ENCODE data around the gene TCF4. TPM values are rescaled to one million over a fixed set of nuclear protein-coding genes. Genes with fewer than 3 reads are reported as not detected.

Gene TCF4
- total and polyA plus RNA-seq, 4 donors = 4.3 to 15.3 (median 11.5) TPM

- TF ChIP-seq, protein P1, sequence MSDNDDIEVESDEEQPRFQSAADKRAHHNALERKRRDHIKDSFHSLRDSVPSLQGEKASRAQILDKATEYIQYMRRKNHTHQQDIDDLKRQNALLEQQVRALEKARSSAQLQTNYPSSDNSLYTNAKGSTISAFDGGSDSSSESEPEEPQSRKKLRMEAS (IDR thresholded peaks at IDR 0.05) = no peak
- no peak for TF ChIP-seq RXRA (IDR thresholded peaks at IDR 0.05)
- no peak for TF ChIP-seq HNF4A (conservative IDR thresholded peaks at IDR 0.05)
- no peak for TF ChIP-seq NR2F2 (IDR thresholded peaks at IDR 0.05)
- TF ChIP-seq JUND (IDR thresholded peaks at IDR 0.05) = no peak
- TF ChIP-seq, protein P2, sequence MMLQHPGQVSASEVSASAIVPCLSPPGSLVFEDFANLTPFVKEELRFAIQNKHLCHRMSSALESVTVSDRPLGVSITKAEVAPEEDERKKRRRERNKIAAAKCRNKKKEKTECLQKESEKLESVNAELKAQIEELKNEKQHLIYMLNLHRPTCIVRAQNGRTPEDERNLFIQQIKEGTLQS (IDR thresholded peaks at IDR 0.05) = no peak
- no peak for TF ChIP-seq HNF4G (IDR thresholded peaks at IDR 0.05)
- Histone ChIP-seq H3K4me3 (ENCODE audit: low read depth in 1 of 3, low read length in 3 of 3) (no peak overlapping the region), H3K9ac (ENCODE audit: low read depth in 1 of 2, low read length in 2 of 2) (no peak overlapping the region), H3K4me1 (ENCODE audit: control insufficient read depth in 4 of 4, insufficient read depth in 4 of 4, low read length in 3 of 4) (no peaks in the 10 kb centered on the region), H3K27ac (ENCODE audit: low read depth in 1 of 2, low read length in 2 of 2) (no peak overlapping the region), H3K27me3 (ENCODE audit: control insufficient read depth in 4 of 4, insufficient read depth in 4 of 4, low read length in 3 of 4) (no peaks in the 10 kb centered on the region), H3K36me3 (ENCODE audit: control insufficient read depth in 4 of 4, insufficient read depth in 3 of 4, low read depth in 1 of 4, low read length in 3 of 4) (no peaks in the 10 kb centered on the region), H3K9me3 (ENCODE audit: control insufficient read depth in 4 of 4, low read length in 3 of 4) (no peaks in the 10 kb centered on the region)
- DNase-seq (ENCODE audit: low spot score) = no peak
- WGBS = 89% methylated on average over 1 of the region's 1 CpG
Observed at GRCh38 chr18:55452123-55452611, 135.8 kb downstream of the TCF4 start.

- Histone ChIP-seq H3K9ac (ENCODE audit: low read depth in 1 of 2, low read length in 2 of 2) (no peak overlapping the region), H3K4me1 (ENCODE audit: control insufficient read depth in 4 of 4, insufficient read depth in 4 of 4, low read length in 3 of 4) (no peaks in the 10 kb centered on the region), H3K27me3 (ENCODE audit: control insufficient read depth in 4 of 4, insufficient read depth in 4 of 4, low read length in 3 of 4) (no peaks in the 10 kb centered on the region), H3K27ac (ENCODE audit: low read depth in 1 of 2, low read length in 2 of 2) (no peak overlapping the region), H3K36me3 (ENCODE audit: control insufficient read depth in 4 of 4, insufficient read depth in 3 of 4, low read depth in 1 of 4, low read length in 3 of 4) (no peaks in the 10 kb centered on the region), H3K9me3 (ENCODE audit: control insufficient read depth in 4 of 4, low read length in 3 of 4) (peaks cover 0 to 7% (median 0%) of the 10 kb centered on the region in 4 donors), H3K4me3 (ENCODE audit: low read depth in 1 of 3, low read length in 3 of 3) (no peak overlapping the region)
- WGBS = 84% methylated on average over 8 of the region's 8 CpGs
- DNase-seq (ENCODE audit: low spot score) = no peak
- no peak for TF ChIP-seq HNF4G (IDR thresholded peaks at IDR 0.05)
- no peak for TF ChIP-seq RXRA (IDR thresholded peaks at IDR 0.05)
- TF ChIP-seq RAD21 (IDR thresholded peaks at IDR 0.05) = no peak
- no peak for TF ChIP-seq FOXA2 (IDR thresholded peaks at IDR 0.05)
- TF ChIP-seq GABPA (IDR thresholded peaks at IDR 0.05 in 1 of 2, conservative IDR thresholded peaks at IDR 0.05 in 1 of 2) = no peak
- no peak for TF ChIP-seq ZBTB33 (IDR thresholded peaks at IDR 0.05)
- no peak for TF ChIP-seq YY1 (IDR thresholded peaks at IDR 0.05)
- no peak for TF ChIP-seq TAF1 (conservative IDR thresholded peaks at IDR 0.05)
- TF ChIP-seq NR2F2 (IDR thresholded peaks at IDR 0.05) = no peak
- TF ChIP-seq, protein P2 (IDR thresholded peaks at IDR 0.05) = no peak
- no peak for TF ChIP-seq JUND (IDR thresholded peaks at IDR 0.05)
- TF ChIP-seq SP1 (IDR thresholded peaks at IDR 0.05) = no peak
- TF ChIP-seq HNF4A (conservative IDR thresholded peaks at IDR 0.05) = no peak
- TF ChIP-seq, protein P3, sequence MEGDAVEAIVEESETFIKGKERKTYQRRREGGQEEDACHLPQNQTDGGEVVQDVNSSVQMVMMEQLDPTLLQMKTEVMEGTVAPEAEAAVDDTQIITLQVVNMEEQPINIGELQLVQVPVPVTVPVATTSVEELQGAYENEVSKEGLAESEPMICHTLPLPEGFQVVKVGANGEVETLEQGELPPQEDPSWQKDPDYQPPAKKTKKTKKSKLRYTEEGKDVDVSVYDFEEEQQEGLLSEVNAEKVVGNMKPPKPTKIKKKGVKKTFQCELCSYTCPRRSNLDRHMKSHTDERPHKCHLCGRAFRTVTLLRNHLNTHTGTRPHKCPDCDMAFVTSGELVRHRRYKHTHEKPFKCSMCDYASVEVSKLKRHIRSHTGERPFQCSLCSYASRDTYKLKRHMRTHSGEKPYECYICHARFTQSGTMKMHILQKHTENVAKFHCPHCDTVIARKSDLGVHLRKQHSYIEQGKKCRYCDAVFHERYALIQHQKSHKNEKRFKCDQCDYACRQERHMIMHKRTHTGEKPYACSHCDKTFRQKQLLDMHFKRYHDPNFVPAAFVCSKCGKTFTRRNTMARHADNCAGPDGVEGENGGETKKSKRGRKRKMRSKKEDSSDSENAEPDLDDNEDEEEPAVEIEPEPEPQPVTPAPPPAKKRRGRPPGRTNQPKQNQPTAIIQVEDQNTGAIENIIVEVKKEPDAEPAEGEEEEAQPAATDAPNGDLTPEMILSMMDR (IDR thresholded peaks at IDR 0.05; ENCODE audit: low read depth, low read length, missing input control) = no peak
- TF ChIP-seq, protein P1 (IDR thresholded peaks at IDR 0.05) = no peak
Observed at GRCh38 chr18:55449412-55450140, 138.4 kb downstream of the TCF4 start.
